Epidermal melanocyte (primary cell): ENCODE measurements around the gene SCLT1.

Source experiments
- DNase-seq: peaks from one replicate; pipeline ENCODE4 v3.0.0; 2011; ENCODE audit warnings: low spot score; ENCODE audit not compliant: insufficient read length

The SCLT1 gene

DNA sequence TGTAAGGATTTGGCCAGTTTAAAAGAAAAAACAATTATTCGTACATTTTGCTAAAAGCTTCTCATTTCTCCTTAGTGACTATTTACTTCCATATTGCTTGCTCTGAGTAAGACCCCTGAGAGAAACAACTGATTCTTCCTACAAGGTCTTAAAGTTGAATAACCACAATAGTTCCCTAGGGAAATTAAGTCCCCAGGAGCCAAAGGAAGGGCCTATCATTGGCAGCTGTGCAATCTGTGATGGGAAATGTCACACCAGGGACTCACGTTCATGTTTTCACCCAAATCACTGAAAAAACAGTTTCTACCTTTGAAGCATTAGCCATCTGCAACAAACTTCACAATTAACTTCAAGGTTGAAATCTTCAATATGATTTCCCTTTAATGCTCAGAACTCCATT is 217.1 kb downstream of the SCLT1 start:
- DNase-seq, result no peak

DNA sequence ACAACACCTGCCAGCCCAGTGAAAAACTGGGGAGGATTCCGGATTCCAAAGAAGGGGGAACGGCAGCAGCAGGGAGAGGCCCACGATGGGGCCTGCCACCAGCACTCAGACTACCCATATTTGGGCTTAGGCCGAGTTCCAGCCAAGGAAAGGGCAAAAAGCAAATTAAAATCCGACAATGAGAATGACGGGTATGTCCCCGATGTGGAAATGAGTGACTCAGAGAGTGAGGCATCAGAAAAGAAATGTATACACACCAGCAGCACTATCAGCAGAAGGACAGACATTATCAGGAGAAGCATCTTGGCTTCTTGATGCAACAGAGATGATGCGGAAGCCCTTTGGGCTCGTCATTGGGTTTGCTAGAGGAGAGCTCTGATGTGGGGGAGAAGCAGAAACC is 221.4 kb downstream of the SCLT1 start:
- no peak for DNase-seq

GRCh38 chr4:128869776-128870509 is 223.4 kb downstream of the SCLT1 start:
- no peak for DNase-seq

DNA sequence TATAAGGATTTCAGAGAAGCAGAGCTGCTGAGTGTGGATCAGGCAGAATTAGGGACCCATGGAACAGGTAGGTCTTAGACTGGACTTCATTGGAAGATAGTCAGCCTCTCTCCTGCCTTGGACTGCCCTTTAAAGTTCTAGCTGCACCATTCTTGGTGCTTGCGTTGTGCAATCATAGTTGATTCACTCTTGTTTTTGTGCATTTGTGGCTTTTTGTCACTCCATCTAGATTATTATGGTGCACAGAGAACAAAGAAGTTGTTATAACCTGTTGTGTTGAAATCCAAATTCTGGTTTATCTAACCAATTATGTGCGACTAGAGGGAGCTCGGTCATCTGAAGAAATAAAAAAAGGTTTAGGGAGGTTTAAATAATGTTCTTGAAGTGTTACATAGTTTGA is 224.6 kb downstream of the SCLT1 start:
- DNase-seq, result no peak

DNA sequence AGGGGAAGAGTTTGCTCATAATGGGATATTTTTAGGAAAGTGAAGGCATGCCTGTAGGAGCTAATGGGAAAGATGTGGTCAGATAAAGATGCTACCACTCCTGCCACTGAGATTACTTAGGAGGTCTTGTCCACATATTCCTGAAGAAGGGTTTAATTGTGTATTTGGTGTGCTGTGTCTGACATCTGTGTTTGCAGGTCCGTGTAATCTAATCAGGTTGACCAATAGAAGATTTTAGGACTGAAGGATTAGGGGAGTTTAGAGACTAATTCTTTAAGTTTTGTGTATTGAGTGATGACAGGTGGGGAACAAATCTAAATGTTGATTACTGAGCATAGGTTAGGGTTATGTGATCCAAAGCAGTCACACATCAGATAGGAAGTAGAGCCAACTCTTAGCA is 226.6 kb downstream of the SCLT1 start:
- no peak for DNase-seq

- DNase-seq, result no peak
Observed at GRCh38 chr4:128866269-128866668, 227.1 kb downstream of the SCLT1 start.

DNA sequence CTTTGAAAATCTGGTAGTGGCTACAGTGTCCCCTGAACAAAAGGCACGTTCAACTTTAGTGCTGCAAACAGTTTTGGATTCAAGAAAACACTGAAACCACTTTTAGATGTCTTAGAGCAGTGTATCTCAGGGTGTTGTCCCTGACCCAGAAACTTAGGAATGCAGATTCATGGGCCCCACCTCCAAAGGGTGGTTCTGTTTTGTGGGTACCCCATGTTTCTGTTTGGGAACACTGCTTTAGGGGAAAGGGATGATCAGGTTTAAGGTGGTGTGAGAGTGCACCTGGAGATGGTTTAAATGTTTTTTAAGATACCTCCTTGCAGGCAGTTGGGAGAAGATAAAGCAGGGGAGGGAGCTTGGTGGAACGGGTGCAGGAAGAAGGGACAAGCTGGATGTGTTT is 228.2 kb downstream of the SCLT1 start:
- DNase-seq, result no peak

DNA sequence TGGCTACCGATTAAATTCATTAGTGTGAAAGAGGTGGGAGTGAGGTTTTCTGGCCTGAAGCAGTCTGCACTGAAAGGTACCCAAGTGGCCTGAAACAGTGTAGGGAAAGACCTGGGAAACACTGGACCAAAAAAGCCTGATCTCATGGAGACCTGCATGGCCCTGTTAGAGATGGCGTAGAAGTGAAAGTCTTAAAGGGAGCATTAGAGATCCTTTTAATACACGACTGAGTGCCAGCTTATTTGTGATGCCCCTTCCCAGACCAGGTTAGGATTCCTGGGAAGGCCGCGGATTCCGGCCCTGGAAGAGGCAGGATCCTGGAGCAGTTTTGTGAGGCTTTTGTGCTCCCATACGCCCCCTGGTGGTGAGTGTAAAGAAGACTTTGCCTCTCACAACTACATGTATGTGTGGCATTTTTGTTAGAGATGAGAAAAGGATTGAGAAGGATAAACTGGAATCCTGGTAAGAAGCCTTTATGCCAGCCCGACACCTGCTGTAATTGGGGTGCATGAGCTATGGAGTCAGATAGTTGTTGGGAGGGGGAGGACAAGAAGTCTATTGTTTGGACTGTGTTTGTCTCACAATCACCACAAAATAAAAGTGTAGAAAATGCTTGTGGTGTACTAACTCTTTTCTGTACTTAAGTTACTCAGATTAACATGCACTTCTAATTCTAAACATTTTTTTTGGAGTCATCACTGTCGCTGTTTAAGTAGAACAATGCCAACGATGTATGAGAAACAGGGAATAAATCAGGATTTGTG is 229.8 kb downstream of the SCLT1 start:
- peak; percentile 33 for DNase-seq

DNA sequence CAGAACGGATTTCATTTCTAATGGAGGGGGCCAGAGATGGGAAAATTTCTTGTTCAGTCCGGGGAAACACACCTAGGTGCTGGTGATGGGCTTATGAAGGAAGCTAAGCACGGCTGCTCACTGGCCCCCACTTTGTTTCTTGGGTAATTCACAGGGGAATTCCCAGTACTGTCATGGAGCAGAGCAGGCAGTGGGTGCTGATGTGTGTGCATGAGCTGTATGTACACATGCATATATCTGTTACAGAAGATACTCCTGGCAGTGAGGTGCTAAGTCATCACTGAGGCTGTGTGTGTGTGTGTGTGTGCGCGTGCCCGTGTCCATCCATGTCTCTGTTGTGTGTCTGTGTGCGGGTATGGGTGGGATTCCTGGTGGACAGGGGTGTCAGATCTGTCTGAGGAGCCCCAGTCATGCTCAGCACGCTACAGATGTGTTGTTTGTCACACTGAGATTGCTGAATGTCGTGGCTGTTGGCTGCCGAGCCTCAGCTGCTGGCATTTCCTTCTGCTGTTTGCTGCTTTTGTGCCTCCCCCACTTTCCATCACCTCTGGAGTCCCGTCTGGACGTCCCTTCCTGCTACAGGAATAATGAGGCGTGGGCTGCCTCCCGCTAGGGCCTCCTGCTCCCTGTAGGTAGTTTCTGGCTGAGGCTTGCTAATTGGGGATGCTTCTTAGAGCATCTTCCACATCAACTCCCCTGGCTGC is 230.6 kb downstream of the SCLT1 start:
- no peak for DNase-seq

DNA sequence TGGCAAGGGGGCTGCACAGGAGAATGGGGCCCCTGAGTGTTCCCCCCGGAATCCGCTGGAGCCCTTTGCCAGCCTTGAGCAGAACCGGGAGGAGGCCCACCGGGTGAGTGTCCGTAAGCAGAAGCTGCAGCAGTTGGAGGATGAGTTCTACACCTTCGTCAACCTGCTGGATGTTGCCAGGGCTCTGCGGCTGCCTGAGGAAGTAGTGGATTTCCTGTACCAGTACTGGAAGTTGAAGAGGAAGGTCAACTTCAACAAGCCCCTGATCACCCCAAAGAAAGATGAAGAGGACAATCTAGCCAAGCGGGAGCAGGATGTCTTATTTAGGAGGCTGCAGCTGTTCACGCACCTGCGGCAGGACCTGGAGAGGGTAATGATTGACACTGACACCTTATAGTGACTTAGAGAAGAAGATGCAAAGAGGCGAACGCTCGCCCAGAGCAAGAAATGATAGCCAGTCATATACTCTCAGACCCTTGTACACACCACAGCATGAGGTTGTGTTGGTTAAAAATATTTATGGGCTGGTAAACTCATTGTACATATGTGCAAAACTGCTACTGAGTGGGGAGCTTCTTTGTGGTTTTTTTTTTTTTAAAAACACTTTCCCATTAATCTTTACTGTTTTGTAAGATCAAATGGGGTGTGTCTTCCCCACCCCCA is 231.4 kb downstream of the SCLT1 start:
- DNase-seq, result no peak

GRCh38 chr4:128859887-128860677 is 233.3 kb downstream of the SCLT1 start:
- DNase-seq, result no peak

GRCh38 chr4:128858879-128859671 is 234.3 kb downstream of the SCLT1 start:
- no peak for DNase-seq

GRCh38 chr4:128856246-128856645 is 237.1 kb downstream of the SCLT1 start:
- no peak for DNase-seq

- no peak for DNase-seq
Observed at GRCh38 chr4:128855621-128856020, 237.7 kb downstream of the SCLT1 start.

DNA sequence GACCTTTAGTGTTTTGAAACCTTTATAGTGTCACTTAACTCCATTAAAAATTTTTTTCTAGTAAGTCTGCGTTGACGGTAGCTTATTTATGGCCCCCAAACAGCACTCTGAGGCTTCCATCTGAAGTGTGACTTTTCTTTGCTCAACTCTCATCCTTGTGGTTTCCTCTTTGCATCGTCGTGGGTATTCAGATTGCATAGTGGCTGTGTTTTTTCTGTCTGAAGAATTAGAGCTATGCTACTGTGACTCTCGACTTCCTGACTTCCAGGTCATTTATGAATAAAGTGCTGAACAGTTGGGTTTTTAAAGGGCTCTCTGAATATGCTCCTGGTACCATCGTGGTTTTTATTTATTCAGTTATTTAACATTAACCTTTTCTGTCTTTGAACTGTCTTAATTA is 238.9 kb downstream of the SCLT1 start:
- DNase-seq, result no peak

DNA sequence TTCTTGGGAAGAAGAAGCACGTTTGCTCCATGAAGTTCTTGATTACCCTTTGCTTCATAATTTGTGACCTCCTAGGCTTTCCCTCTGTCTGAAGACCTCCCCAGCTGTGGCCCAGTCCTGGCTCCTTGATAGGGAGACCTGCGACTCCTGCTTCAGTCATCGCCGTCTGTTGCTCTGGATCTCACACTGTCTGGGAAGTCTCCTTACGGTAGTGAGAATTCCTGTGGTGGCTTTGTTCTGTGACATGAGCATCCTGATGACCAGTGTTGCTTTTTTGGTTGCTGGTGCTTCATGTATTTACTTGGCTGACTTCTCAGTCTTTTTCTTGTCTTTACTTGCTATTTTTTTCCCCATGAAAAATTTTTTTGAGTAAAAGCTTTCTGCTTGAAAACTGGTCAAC is 239.6 kb downstream of the SCLT1 start:
- no peak for DNase-seq

DNA sequence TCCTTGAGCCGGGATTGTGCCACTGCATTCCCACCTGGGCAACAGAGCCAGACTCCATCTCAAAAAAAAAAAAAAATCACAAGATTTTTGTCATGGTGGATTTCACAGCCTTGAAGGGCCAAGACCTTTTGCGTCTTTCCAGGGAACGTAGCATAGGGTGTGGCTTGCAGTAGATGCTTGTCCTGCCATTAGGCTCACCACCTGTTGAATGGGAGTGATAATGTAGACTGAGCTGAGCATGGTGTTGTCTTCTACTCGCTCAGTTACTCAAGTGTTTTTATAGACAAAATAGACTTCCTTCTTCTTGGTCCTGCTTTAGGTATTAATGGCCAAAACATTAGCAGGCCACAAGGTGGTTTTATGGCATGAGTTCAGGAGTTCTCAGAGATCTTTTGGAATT is 243.1 kb downstream of the SCLT1 start:
- no peak for DNase-seq

- no peak for DNase-seq
Observed at GRCh38 chr4:128848461-128848860, 244.9 kb downstream of the SCLT1 start.

GRCh38 chr4:128847082-128847724 is 246.1 kb downstream of the SCLT1 start:
- DNase-seq, result no peak

DNA sequence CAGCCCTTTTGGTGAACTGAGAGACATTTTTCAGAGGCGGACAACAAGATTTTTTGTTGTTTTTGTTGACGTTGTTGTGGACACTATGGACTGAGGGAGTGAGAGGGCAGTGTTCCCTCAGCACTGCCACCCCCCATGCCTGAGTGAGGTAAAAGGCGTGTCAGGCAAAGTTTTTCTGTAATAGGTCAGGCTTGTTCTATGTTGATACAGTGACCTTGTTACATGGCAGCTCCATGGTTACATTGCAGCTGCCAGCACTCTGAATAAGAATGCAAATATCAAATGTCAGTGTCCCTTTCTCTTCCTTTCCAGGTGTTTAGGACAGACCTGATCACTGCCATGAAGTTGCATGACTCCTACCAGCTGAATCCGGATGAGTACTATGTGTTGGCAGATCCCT is 247.3 kb downstream of the SCLT1 start:
- no peak for DNase-seq
